ENCODE results near the gene SPATA3.
"Not testable (repeated sequence)": the region's sequence is repeated elsewhere in the genome, so short reads cannot be mapped to it uniquely, and the experiment has no call there.

Gene SPATA3

DNA sequence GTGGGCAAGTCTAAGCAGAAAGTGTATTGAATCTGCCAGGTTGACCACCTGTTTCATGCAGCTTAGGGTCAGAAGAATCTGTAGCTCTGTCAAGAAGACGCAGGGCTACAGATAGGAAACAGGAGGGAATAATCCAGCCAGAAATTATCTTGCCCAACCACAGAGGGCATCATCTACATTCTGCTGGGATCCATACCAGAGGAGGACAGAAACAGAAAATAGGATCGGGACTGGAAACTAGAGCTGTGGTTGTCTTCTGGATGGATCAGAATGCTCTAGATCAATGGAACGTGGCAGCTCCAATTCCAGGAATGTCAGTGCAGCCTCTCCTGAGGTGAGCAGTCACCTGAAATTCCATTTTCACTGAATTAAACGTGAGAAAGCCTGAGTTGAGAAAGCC lies 3.6 kb downstream of the SPATA3 start:
- DNase-seq, result no peak

DNA sequence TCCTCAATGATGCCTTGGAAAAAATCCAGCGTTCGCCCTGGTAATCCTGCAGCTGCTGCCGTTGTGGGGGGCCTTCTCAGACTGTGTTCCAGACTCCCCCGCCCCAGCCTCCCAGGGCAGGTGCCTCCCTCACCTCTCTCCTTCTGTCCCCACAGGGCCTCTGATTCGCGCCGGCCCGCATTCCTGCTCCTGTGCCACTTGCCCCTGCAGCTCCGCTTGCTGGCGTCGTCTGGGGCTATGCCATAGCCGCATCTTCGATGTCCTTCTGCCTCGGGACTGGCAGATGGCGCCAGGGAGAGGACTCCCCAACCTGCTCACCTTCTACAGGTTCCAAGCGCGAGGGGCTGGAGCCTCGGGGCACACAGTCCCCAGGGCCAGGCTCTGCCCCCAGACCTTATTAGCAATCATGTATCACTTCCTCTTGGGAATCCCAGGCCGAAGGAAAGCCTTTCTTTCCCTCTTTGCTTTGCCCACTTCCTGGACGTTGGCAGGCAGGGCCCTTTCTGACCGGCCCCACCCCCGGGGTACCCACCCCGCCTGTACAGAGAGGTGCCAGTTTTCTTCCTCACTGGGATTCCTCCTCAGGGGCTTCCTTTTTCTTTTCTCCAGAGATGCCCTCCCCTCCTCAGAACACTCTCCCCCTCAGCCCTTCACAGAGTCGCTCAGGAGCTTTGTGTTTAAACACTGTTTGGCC lies 4.4 kb downstream of the SPATA3 start:
- DNase-seq, result no peak

DNA sequence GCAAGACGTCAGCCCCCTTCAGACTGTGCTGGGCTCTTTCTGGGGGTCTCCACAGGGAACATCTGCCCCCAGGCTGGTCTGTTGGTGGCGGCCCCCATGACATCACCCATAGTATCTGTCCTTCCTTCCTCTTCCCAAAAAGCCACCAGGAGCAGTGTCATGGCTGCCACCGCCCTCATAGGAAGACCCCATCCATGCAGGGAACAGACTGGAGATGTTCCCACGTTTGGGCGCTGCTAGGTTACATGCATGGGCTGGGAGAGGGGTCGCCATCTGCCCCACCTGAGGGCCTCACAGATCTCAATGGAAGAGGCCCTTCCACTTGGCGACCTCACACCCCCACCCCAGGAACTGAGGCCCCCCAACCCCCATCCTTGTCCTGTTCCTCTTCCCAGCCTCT lies 5.1 kb downstream of the SPATA3 start:
- DNase-seq, result no peak

DNA sequence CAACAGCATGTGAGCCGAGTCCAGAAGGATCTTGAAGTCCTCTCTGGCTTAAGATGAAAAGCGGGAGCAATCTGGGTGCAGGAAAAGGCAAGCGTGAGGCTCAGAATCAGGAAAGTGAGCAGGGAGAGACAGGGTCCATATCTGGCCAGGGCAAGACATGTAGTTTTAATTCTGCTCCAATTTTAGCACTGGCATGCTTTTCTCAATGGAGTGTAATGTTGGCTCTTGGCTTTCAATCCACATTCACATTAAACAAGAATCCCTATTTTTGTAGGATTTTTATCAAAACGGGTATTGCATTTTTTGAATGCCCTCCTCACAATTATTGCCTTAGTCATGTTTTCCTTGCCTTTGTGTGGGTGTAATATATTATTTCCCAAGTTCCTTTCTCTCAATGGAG lies 6.0 kb downstream of the SPATA3 start:
- DNase-seq, result no peak

DNA sequence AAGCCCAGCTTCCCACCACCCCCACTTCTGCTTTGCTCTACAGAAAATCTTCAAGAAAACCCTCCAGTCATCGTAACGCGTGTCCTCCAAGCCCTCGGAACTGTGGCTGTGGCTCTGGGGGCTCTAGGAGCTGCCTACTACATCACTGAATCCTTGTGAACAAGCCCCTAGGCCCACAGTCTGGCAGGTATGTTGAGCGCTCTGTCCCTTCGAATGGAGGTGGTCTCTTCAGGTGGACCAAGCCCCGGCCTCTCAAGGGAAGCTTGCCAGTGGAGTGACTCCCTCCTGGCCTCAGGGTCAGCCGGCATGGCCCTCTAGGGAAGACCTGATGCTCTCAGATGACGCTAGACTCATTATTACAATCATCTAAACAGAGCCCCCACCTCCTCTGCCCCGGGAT lies 6.7 kb downstream of the SPATA3 start:
- DNase-seq, result no peak

DNA sequence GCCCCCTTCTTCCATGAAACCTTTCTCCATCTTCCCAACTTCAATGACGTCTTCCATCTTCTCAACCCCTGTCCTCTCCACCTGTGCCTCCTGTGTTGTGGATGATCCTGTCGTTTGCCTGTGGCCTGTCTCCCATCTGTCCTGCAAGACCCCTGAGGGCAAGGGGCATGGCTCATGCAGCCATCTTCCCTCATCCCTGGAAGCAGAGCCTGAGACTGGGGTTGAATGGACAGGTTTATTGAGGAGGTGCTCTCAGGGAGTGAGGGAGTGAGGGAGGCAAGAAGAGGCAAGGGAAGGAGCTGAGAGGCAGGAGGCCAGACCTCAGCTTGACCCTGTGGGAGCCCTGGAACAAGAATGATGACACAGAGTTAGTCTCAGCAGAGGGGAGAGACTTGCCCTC lies 7.3 kb downstream of the SPATA3 start:
- no peak for DNase-seq

DNA sequence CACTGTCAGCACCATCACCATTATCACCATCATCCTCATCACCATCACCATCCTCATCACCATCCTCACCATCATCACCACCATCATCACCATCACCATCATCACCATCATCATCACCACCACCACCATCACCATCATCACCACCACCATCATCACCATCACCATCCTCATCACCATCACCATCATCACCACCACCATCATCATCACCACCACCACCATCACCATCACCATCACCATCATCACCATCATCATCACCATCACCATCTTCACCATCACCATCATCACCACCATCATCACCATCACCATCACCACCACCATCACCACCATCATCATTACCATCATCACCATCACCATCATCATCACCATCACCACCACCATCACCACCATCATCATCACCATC lies 9.0 kb downstream of the SPATA3 start:
- not testable (repeated sequence) for DNase-seq

DNA sequence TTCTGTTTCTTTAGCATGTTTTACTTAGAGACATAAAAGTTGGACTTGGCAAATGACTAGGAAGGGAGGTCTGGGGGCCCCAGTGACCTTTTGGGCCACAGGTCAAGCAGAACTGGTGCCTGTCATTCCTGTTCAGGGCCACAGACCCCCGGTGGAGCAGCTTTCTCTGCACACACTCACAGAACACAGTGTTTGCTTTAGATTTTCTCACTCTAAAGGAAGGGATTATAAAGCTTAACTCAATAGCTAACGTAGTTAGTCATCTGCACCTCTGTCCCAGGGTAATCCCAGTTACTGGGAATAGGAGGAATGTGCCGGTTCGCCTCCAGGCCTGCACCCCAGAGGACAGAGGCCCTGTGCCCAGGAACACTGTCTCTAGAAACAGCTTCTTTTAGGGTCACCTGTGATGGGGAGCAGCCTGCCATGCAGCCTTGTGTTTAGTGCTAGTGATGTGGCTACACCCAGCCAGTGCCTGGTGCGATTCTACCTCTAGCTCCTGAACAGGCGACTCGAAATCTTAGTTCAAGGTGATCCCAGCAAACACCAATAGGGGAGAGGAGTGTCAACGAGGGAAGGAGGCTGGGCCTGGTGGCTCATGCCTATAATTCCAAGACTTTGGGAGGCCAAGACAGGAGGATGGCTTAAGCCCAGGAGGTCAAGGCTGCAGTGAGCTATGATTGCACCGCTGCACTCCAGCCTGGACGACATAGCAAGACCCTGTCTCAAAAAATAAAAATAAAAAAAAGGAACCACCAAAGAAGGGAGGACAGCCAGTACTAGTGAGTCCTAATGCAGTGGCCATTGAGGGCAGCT lies 11.6 kb downstream of the SPATA3 start:
- DNase-seq, result no peak

DNA sequence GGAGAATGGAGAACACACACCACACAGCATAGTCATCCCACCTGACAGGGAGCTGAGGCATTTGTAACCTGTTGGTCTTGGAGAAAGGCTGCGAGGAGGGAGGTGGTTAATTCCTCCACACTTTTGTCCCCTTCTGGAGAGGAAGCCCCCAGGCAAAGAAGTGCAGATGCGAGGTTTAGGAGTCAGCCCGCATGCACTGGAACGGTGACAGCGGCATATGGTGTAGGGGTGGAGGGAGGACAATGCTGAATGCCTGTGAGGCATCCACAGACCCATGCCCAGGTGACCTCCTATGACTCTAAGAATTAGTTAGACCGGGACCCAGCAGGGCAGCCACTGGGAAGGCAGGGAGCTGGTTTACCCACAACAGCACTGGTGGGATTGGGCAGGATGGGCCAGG lies 12.2 kb downstream of the SPATA3 start:
- no peak for DNase-seq

DNA sequence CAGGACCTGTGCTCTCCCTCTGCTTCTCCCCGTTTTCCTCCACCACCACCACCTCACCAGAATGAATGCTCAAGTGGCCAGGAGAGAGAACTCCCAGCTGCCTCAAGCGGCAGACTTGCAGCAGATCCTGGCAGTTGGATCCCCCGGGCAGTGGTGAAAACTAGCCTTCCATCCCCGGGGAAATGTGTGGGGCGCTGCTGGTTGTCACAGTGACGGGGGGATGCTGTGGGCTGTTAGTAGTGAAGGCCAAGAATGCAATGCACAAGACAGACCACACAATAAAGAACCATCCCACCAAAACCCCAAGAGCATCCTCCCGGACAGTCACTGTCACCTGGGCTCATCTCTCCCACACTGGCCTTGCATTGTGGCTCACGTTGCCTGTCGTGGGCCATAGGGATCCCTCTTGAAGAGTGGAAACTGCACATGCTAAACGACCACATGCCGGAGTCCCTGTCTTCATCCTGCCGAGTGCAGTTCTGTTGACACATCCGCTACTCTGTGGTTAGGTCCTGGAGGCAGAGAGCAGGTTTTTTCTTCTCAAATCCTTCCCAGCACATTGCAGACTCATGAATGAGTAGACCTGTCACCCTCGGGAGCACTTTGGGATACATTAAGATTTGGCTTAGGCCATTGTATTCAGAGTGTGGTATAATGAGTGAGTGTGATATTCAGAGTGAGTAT lies 13.5 kb downstream of the SPATA3 start:
- DNase-seq, result no peak

DNA sequence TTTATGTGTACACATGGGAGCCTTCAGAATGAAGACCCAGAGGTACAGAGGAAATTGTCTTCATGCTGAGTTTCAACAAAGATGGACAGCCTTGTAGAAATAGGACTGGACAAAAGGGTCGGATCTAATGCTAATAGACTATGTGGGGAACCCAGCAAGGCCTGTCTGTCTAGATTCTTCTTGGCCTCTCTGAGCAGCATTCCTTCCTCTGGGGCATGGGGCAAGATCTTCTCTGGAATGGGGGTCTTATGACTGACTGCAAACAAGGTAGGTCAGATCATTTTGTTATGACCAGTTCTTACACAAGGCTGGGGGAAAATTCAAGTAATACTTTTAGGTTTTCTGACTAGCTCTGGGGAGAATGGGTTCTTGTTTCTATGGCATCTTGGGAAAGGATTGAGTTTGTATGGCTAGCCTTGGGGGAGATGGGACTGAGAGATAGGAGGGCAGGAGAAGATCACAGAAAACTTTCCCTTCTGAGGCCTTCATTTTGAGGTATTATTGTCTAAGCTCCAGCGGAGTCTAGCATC lies 14.3 kb downstream of the SPATA3 start:
- DNase-seq, result no peak

DNA sequence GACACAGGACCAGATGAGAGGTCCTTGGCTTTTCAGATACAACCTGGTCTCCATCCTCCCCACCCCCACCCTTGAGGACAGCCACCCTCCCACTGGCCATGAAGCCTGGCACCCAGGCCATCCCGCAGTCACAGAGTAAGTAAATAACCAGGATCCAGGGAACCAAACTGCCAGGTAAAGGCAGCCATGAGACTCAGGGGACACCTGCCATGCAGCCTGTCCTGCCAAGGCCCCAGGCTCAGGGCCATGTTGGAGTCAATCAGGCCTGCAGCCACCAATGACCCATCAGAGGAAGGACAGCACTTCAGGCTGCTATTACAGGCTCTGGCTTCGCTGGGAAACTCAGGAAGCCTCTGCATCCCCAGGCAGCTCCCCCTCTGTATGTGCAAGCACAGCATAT lies 15.6 kb downstream of the SPATA3 start:
- DNase-seq, result no peak

DNA sequence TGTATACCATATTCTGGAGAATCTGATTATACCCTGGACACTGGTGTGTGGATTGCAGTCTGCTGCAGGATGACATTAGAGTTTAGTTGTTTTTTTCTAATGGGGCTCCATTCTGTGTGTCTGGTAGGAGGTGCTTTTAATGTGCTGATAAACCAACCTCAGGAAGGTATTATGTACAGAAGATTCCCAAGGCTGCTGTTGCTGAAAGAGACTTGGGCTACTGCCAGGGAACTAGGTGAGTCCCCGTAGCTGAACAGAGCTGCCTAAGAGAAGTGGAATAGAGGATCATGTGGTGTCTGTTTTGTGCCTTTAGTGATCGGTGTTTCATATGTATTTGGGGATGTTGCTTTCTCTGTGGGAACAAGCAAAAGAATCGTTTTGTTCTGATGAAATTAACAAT lies 16.5 kb downstream of the SPATA3 start:
- no peak for DNase-seq

DNA sequence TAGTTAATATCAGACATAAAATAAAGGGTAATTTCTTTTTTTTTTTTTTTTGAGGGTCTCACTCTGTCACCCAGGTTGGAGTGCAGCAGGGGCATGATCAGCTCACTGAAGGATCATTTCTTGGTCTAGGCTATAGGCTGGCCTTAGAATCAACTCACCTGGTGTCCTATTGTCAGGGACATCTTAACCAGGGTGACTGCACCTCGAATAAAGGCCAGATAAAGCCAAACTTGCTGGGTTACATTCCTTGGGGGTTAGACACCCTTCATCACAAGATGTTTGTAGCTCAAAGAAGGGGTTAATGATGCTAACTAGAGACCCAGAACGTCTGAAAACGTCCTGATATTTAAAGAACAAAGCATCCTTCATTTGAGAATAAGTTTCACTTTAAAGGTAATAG lies 17.9 kb downstream of the SPATA3 start:
- DNase-seq, result no peak

DNA sequence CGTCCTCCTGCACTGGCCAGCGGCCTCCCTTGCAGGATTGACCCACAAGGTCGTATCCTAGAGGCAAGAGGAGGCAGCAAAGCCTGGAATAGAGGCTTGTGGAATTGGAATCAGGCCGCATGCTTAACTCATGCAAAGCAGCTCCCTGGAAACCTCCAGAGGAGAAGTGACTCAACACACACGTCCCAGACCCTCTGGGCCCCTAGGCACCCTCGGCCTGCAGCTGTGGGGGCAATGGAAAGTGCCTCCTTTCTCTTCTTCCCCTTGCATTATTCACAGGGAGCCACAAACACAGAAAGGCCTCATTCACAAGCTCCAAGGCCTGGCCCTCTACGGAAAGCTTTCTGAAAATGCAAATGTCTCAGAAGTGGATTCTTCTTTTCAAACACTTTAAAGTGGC lies 19.6 kb downstream of the SPATA3 start:
- DNase-seq, result no peak

DNA sequence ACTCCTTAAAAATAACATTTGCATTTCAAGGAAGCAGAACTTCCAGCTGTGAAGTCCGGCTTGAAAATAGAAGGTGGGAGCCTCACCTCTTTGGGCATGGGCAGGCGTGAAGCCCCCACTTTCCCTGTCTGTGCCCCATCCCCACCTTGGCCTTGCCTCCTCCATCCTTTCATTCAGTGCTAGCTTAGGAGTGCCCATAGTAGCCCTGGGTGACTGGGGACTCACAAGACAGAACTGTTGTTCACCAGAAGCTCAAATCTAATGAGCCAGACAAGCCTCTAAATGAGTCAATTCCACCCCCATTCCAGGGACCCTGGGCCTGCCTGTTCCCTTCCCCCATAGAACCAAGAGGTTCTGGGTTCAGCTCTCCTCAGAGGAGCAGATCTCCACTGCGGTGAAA lies 20.0 kb downstream of the SPATA3 start:
- DNase-seq, result no peak

DNA sequence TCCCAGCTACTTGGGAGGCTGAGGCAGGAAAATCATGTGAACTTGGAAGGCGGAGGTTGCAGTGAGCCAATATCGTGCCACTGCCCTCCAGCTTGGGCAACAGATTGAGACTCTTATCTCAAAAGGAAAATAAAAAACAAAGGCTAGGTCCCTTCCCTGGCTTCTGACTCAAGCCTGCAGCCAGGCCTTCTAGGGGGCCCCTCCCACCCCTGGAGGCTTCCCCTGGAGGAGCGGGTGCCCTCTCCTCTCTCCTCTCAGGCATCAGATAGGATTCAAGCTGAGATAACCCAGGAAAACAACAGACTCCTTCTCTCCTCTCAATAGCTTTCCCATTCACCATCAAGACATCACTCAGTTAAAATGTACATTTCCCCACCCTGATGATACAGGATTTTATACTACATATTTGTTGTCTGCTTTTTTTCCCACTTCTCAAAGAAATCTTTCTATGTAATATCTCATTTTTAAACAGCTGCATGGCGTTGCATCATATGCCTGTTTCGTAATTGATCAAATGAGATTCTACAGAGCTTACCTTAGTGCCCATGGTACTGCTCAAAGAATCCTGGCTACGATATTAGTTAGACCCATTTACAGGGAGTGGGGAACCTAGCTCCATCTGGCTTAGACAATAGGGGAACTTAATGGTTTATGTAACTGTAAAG lies 20.8 kb downstream of the SPATA3 start:
- DNase-seq, result no peak

DNA sequence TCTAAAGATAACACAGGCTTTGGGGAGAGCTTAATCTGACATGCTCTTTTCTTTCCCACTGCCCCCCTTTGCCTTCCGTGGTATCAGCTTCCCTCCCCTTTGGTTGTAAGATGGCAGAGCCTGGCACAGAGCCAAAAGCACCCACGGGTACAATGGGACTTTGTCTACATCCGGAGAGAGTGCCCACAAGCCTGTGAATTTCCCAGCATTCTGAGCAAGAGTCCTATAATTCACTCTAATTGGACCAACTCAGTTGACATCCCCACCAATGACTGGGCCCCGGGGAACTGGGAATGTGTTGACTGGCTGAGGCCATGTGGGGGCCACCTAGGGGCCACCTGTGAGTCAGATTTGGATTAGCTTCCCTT lies 21.3 kb downstream of the SPATA3 start:
- no peak for DNase-seq

DNA sequence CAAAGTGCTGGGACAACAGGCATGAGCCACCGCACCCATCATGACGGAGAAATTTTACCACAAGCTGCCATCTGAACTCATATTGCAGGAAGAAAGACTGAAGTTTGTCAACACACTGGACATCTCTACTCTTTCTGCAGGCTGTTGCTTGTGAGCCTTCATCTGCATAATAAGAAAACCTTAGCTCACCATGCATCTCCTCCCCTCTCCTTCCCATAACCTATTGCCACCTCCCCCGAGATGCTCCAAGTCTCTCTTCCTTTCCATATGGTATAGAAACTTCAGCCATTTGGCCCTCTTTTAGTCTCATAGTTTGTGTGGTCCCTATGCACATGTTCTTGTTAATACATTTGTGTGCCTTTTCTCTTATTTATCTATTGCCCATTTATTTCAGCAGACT lies 22.3 kb downstream of the SPATA3 start:
- DNase-seq, result no peak

DNA sequence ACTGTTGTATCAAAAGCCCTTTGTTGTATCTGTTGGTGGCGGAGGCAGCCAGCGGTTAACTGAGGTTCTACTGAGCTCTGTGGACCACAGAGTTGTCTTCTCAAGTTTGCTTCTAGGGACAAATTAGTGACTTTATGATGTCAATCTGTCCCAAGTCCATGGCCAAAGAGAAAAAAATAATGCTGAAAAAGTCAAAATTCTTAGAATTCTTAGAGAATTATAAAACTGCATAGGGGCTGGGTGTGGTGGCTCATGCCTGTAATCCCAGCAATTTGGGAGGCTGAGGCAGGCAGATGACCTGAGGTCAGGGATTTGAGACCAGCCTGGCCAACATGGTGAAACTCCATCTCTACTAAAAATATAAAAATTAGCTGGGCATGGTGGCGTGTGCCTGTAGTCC lies 29.1 kb downstream of the SPATA3 start:
- not testable (repeated sequence) for DNase-seq

DNA sequence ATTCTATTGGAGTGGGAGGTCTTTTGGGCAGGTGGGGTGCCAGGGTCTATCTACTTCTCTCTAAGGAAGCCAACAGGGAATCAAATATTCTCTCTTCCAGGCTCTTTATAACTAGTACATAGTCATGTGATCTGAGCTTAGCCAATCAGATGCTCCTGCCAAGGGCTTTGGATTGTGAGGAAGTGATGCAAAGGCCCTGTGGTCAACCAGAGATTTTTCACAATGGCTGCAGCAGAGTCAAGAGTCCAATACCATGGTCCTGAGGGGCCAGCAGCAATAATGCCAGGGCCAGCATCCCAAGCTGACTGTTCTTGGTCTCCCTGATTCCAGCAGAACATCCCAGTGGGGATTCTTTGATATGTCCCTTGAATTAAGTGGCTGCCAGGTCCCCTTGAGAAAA lies 33.0 kb downstream of the SPATA3 start:
- DNase-seq, result no peak

DNA sequence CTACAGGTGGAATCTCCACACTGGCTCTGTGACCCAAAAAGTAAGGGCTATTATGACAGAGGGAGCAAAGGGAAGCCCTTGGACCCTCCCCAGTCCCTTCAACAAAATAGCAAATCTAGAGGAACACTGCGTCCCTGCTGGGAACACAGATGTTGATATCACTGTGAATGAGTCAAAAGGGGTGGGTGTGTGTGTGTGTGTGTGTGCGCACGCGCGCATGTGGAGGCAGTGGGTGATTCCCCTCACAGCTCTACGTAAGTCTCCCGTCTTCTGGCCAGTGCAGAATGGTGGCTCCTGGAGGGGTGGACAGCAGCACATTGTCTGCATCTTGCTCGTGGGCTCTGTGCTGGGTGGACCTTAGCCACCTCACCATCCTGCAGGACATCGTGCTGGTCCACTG lies 33.6 kb downstream of the SPATA3 start:
- no peak for DNase-seq

DNA sequence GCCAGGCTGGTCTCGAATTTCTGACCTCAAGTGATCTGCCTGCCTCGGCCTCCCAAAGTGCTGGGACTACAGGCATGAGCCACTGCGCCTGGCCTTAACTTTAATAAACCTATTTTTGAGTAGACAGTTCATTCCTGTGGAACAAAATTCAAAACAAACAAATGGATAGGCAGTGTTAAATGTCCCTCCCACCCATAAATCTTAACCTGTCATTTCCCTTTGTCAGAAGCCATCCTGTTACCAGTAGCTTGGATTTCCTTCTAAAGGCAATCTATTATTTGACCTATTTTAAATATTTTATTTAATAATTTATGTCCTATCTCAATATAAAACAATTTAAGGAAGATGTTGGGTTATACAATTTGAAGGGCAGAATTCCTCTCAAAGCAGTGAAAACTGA lies 34.8 kb downstream of the SPATA3 start:
- DNase-seq, result no peak

Measured in right hindlimb (tissue), 1 donor.